Activated T-cell treated with anti-CD3 and anti-CD28 coated beads, Interleukin-2, amount 50 U/mL, for 24 hours (primary cell): ENCODE results near the gene FICD.

Experiments
- DNase-seq: peaks from one replicate; pipeline ENCODE4 v3.0.0-alpha.2; 2020
- H3K27ac Mint-ChIP-seq: 2 replicates; pipeline ENCODE4 v1.8.0; 2020; ENCODE audit warnings: mild to moderate bottlenecking, mixed read lengths
- H3K27me3 Mint-ChIP-seq: 2 replicates; pipeline ENCODE4 v1.8.0; 2020; ENCODE audit warnings: mixed read lengths
- H3K36me3 Mint-ChIP-seq: 2 replicates; pipeline ENCODE4 v1.8.0; 2020; ENCODE audit warnings: low read depth, mixed read lengths
- H3K4me1 Mint-ChIP-seq: 2 replicates; pipeline ENCODE4 v1.8.0; 2020; ENCODE audit warnings: low read depth, mixed read lengths
- H3K4me3 Mint-ChIP-seq: 2 replicates; pipeline ENCODE4 v1.8.0; 2020; ENCODE audit warnings: mild to moderate bottlenecking, moderate library complexity, mixed read lengths
- H3K9me3 Mint-ChIP-seq: 2 replicates; pipeline ENCODE4 v1.8.0; 2020; ENCODE audit warnings: mixed read lengths

Gene FICD

GRCh38 chr12:108563136-108563803 is 48.2 kb downstream of the FICD start:
- H3K4me3 Mint-ChIP-seq = peak overlapping the region; percentile 100

GRCh38 chr12:108563804-108564151 is 48.7 kb downstream of the FICD start:
- H3K4me1 Mint-ChIP-seq = peaks cover 68% of the 10 kb centered on the region

More at GRCh38 chr12:108563136-108563803, 48.2 kb downstream of the FICD start:
- DNase-seq = peak; percentile 85
- no peaks in the 10 kb centered on the region for H3K9me3 Mint-ChIP-seq
- H3K4me1 Mint-ChIP-seq = peaks cover 66% of the 10 kb centered on the region
- no peaks in the 10 kb centered on the region for H3K27me3 Mint-ChIP-seq
- peaks cover 82% of the 10 kb centered on the region for H3K36me3 Mint-ChIP-seq
- peak overlapping the region; percentile 100 for H3K27ac Mint-ChIP-seq

GRCh38 chr12:108564724-108565123 is 49.6 kb downstream of the FICD start:
- Mint-ChIP-seq H3K4me1 (peaks cover 70% of the 10 kb centered on the region), H3K27ac (peak overlapping the region; percentile 100), H3K4me3 (no peak overlapping the region), H3K27me3 (no peaks in the 10 kb centered on the region), H3K9me3 (no peaks in the 10 kb centered on the region), H3K36me3 (peaks cover 86% of the 10 kb centered on the region)
- DNase-seq = no peak

More at GRCh38 chr12:108563804-108564151, 48.7 kb downstream of the FICD start:
- Mint-ChIP-seq H3K9me3 (no peaks in the 10 kb centered on the region), H3K36me3 (peaks cover 84% of the 10 kb centered on the region), H3K27me3 (no peaks in the 10 kb centered on the region), H3K4me3 (peak overlapping the region; percentile 100), H3K27ac (peak overlapping the region; percentile 100)
- no peak for DNase-seq

DNA sequence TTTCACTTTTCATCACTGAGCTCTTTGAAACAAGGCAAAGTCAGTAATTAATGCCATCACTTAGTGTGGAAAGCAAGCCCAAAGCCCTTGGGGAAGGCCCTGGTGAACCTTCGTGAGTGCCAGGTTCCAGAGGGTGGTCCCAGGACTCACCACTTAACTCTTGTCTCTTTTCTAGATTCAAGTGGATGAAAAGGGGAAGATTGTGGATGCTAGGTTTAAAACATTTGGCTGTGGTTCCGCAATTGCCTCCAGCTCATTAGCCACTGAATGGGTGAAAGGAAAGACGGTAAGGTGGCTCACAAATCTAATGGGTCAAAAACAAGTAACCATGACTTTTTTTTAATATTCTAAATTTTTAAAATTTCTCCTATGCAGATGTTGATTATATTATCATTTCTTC is 50.1 kb downstream of the FICD start:
- peak overlapping the region; percentile 100 for H3K27ac Mint-ChIP-seq
- H3K4me3 Mint-ChIP-seq = no peak overlapping the region
- H3K9me3 Mint-ChIP-seq = no peaks in the 10 kb centered on the region
- H3K27me3 Mint-ChIP-seq = no peaks in the 10 kb centered on the region
- peaks cover 86% of the 10 kb centered on the region for H3K36me3 Mint-ChIP-seq
- peaks cover 70% of the 10 kb centered on the region for H3K4me1 Mint-ChIP-seq
- DNase-seq = no peak

GRCh38 chr12:108565976-108566375 is 50.9 kb downstream of the FICD start:
- Mint-ChIP-seq H3K27me3 (no peaks in the 10 kb centered on the region), H3K36me3 (peaks cover 86% of the 10 kb centered on the region), H3K4me1 (peaks cover 79% of the 10 kb centered on the region), H3K9me3 (no peaks in the 10 kb centered on the region), H3K4me3 (no peak overlapping the region), H3K27ac (peak overlapping the region; percentile 80)
- peak; percentile 69 for DNase-seq

- Mint-ChIP-seq H3K27ac (peak overlapping the region; percentile 80), H3K9me3 (no peaks in the 10 kb centered on the region), H3K27me3 (no peaks in the 10 kb centered on the region), H3K36me3 (peaks cover 84% of the 10 kb centered on the region), H3K4me1 (peaks cover 80% of the 10 kb centered on the region), H3K4me3 (no peak overlapping the region)
- no peak for DNase-seq
Measured at GRCh38 chr12:108566452-108566851, 51.4 kb downstream of the FICD start.

GRCh38 chr12:108567406-108568337 is 52.6 kb downstream of the FICD start:
- Mint-ChIP-seq H3K4me1 (peaks cover 90% of the 10 kb centered on the region), H3K27me3 (no peaks in the 10 kb centered on the region), H3K36me3 (peaks cover 80% of the 10 kb centered on the region), H3K9me3 (no peaks in the 10 kb centered on the region), H3K4me3 (no peak overlapping the region), H3K27ac (peak overlapping the region; percentile 94)
- DNase-seq = no peak

- Mint-ChIP-seq H3K27ac (peak overlapping the region; percentile 94), H3K36me3 (peaks cover 74% of the 10 kb centered on the region), H3K9me3 (no peaks in the 10 kb centered on the region), H3K27me3 (no peaks in the 10 kb centered on the region), H3K4me1 (peaks cover 92% of the 10 kb centered on the region), H3K4me3 (peak overlapping the region; percentile 61)
- DNase-seq = peak; percentile 68
Measured at GRCh38 chr12:108568338-108569154, 53.5 kb downstream of the FICD start.
